ENCODE results near the gene GNA14. TPM values are rescaled to one million over a fixed set of nuclear protein-coding genes. Genes with fewer than 3 reads are reported as not detected.
A peak's percentile ranks its signal among the peaks of the same experiment; 100 is the strongest.

The GNA14 gene
- total RNA-seq, 1 donor from 2014 or later, result 15.6 TPM

DNA sequence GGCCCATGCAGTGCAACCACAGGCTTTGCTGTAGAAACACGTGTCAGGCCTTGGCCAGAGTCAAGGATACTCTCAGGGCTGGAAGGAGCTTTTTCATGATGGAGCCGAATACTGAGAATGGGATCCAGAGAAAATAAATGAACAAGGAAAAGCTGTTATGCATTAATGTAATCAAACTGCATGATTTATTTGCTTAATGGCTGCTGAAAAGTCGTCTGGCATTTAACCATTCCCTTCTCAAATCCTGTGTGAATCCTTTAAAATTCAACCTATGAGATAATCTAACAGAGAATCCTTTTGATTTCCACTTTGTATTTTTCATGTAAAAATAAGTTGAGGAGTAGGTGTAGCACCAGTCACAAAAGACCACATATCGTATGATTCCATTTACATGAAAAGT, 24.1 kb upstream of the GNA14 start:
- Histone ChIP-seq H3K27ac (no peak overlapping the region), H3K36me3 (no peaks in the 10 kb centered on the region), H3K9me3 (no peaks in the 10 kb centered on the region), H3K4me3 (no peak overlapping the region), H3K4me1 (no peaks in the 10 kb centered on the region), H3K27me3 (ENCODE audit: low read depth) (no peaks in the 10 kb centered on the region)
- intact Hi-C loops (cut with DNase I), result no loop called here
- no peak for ATAC-seq
- TF ChIP-seq, protein P1, sequence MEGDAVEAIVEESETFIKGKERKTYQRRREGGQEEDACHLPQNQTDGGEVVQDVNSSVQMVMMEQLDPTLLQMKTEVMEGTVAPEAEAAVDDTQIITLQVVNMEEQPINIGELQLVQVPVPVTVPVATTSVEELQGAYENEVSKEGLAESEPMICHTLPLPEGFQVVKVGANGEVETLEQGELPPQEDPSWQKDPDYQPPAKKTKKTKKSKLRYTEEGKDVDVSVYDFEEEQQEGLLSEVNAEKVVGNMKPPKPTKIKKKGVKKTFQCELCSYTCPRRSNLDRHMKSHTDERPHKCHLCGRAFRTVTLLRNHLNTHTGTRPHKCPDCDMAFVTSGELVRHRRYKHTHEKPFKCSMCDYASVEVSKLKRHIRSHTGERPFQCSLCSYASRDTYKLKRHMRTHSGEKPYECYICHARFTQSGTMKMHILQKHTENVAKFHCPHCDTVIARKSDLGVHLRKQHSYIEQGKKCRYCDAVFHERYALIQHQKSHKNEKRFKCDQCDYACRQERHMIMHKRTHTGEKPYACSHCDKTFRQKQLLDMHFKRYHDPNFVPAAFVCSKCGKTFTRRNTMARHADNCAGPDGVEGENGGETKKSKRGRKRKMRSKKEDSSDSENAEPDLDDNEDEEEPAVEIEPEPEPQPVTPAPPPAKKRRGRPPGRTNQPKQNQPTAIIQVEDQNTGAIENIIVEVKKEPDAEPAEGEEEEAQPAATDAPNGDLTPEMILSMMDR (IDR thresholded peaks at IDR 0.05), result no peak
- no peak for DNase-seq

DNA sequence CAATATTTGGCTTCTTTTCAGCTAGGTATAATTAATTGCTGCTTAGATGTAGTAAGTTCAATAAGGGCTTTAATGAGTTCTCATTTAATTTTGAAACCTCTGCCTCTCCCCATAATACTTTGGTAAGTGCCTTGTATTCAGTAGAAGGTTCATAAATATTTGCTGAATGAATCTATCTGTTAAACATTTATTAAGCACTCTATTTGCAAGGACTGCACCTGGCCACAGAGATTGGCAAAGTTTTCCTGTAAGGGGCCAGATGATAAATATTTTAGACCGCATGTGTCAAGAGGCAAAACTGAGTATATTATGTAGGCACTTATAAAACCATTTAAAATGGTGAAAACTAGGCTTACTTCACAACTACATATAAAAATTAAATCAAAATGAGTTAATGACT, 19.0 kb upstream of the GNA14 start:
- no peak for ATAC-seq
- no peak overlapping the region for H3K27ac ChIP-seq
- no peaks in the 10 kb centered on the region for H3K27me3 ChIP-seq (ENCODE audit: low read depth)
- TF ChIP-seq, protein P1 (IDR thresholded peaks at IDR 0.05), result no peak
- H3K36me3 ChIP-seq, result no peaks in the 10 kb centered on the region
- H3K4me3 ChIP-seq, result no peak overlapping the region
- intact Hi-C loops (cut with DNase I), result no loop called here
- no peaks in the 10 kb centered on the region for H3K4me1 ChIP-seq
- no peak for DNase-seq
- no peaks in the 10 kb centered on the region for H3K9me3 ChIP-seq

DNA sequence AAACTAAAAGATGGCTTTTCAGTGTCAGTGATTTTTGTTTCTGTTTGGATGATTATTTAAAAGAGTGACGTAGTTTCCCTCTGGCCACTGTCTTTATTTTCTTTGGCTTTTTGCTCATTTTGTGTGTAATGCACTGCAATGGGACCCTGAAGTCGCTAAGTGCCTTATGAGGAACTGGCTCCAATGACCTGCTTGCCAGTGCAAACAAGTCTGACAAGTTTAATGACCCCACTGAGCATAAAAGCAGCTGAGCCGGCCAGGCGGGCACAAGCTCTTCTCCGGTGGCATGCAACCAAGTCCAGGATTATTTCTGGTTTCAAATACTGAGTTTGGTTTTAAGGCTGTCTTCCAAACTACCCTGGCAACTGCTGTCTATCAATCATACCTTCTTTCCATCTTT, 15.6 kb upstream of the GNA14 start:
- ATAC-seq (peak; percentile 66 to 80), DNase-seq (peak; percentile 52)
- H3K36me3 ChIP-seq, result no peaks in the 10 kb centered on the region
- no peak overlapping the region for H3K27ac ChIP-seq
- no peaks in the 10 kb centered on the region for H3K9me3 ChIP-seq
- H3K4me1 ChIP-seq, result no peaks in the 10 kb centered on the region
- TF ChIP-seq, protein P1 (IDR thresholded peaks at IDR 0.05), result no peak
- no peaks in the 10 kb centered on the region for H3K27me3 ChIP-seq (ENCODE audit: low read depth)
- no peak overlapping the region for H3K4me3 ChIP-seq
- intact Hi-C loops (cut with DNase I), result no loop called here

DNA sequence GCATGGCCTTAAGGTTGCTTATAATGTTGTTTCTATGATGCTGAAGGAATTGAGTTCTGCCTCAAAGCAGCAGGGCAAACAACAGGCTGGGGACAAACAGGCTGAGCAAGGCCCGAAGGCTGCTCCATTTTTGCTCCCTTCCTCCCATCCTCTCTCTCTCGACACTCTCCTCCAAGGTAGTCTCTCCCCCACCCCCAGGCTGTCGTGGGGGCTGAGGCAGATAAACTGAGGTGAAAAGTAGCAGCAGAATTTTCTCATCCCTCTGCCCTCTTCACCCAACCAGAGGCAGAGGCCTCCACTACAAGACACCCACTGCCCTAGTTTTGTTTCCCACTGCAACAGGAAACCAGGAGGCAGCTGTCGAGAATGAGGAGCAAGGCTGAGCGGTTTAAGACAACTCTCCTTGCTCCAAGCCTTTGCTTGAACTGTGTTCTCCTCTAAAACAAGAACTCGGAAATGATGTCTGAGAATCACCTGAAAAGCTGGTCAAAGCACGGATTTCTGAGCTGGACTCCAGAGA, 13.5 kb upstream of the GNA14 start:
- TF ChIP-seq, protein P1 (IDR thresholded peaks at IDR 0.05), result no peak
- Histone ChIP-seq H3K27me3 (ENCODE audit: low read depth) (no peaks in the 10 kb centered on the region), H3K9me3 (no peaks in the 10 kb centered on the region), H3K27ac (no peak overlapping the region), H3K4me3 (no peak overlapping the region), H3K4me1 (no peaks in the 10 kb centered on the region), H3K36me3 (no peaks in the 10 kb centered on the region)
- ATAC-seq (no peak), DNase-seq (no peak)
- intact Hi-C loops (cut with DNase I), result no loop called here

DNA sequence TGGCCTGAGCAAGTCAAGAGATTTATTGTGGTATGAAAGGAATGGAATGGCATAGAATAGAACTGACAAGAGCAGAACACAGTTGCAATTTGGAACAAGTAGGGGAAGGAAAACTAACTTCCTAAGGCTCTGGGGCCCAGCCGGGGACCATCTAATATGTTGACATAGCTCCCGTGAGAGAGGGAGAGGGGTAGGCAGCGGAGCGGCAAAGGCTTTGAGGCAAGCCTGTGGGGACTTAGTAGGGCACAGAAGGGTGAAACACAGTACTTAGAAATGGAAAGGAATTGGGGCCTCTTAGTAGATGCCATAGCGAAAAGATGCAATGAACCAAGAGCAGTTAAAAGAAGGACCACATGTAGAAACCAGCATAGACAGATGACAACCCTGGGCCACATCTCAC, 11.8 kb upstream of the GNA14 start:
- no peak for ATAC-seq
- no peak for DNase-seq
- intact Hi-C loops (cut with DNase I), result no loop called here

More for the DNA sequence above, 11.8 kb upstream of the GNA14 start:
- Histone ChIP-seq H3K9me3 (no peaks in the 10 kb centered on the region), H3K4me1 (no peaks in the 10 kb centered on the region), H3K36me3 (no peaks in the 10 kb centered on the region), H3K27ac (no peak overlapping the region), H3K27me3 (ENCODE audit: low read depth) (no peaks in the 10 kb centered on the region), H3K4me3 (no peak overlapping the region)
- TF ChIP-seq, protein P1 (IDR thresholded peaks at IDR 0.05), result no peak
